ENCODE data around the gene MYO3B.
A peak's percentile ranks its signal among the peaks of the same experiment; 100 is the strongest.

Gene MYO3B

GRCh38 chr2:170362871-170363631 lies 185.1 kb downstream of the MYO3B start:
- H3K27ac ChIP-seq = no peak overlapping the region
- no peak for DNase-seq (ENCODE audit: low spot score)
- no peak for TF ChIP-seq CTCF (conservative IDR thresholded peaks at IDR 0.05; ENCODE audit: low read depth)
- POLR2A ChIA-PET (ENCODE audit: low non-redundant PET) = no interaction called here
- CTCF ChIA-PET = interaction anchor here (0.5 kb wide), 1 partner anchor 404 kb away, joined by 4 read pairs; no protein-coding TSS in a partner anchor

- no peak for TF ChIP-seq CTCF (conservative IDR thresholded peaks at IDR 0.05; ENCODE audit: low read depth)
- no peak for DNase-seq (ENCODE audit: low spot score)
- no peak overlapping the region for H3K27ac ChIP-seq
- CTCF ChIA-PET = interaction anchor here (0.6 to 0.7 kb wide), 2 partner anchors 415 to 451 kb away, joined by 3 to 7 read pairs; no protein-coding TSS in a partner anchor
- POLR2A ChIA-PET (ENCODE audit: low non-redundant PET) = no interaction called here
Measured at GRCh38 chr2:170365003-170365402, 187.1 kb downstream of the MYO3B start.

GRCh38 chr2:170365686-170366085 lies 187.7 kb downstream of the MYO3B start:
- CTCF ChIA-PET = interaction anchor here (0.6 to 1.0 kb wide), 2 partner anchors 41 to 509 kb away, joined by 3 to 4 read pairs; no protein-coding TSS in a partner anchor
- POLR2A ChIA-PET (ENCODE audit: low non-redundant PET) = no interaction called here
- no peak for TF ChIP-seq CTCF (conservative IDR thresholded peaks at IDR 0.05; ENCODE audit: low read depth)
- no peak for DNase-seq (ENCODE audit: low spot score)
- no peak overlapping the region for H3K27ac ChIP-seq

- no peak for TF ChIP-seq CTCF (conservative IDR thresholded peaks at IDR 0.05; ENCODE audit: low read depth)
- no peak overlapping the region for H3K27ac ChIP-seq
- POLR2A ChIA-PET (ENCODE audit: low non-redundant PET) = no interaction called here
- CTCF ChIA-PET = interaction anchor here (1.7 kb wide), 1 partner anchor 7 kb away, joined by 6 read pairs; no protein-coding TSS in a partner anchor
- no peak for DNase-seq (ENCODE audit: low spot score)
Measured at GRCh38 chr2:170368370-170368769, 190.4 kb downstream of the MYO3B start.

- ChIA-PET CTCF (interaction anchor here (0.6 to 3.0 kb wide), 8 partner anchors 8 to 593 kb away, joined by 3 to 18 read pairs (median 4); no protein-coding TSS in a partner anchor), POLR2A (ENCODE audit: low non-redundant PET) (no interaction called here)
Measured at GRCh38 chr2:170369228-170369627, 191.3 kb downstream of the MYO3B start.

GRCh38 chr2:170369894-170370293 lies 191.9 kb downstream of the MYO3B start:
- no peak overlapping the region for H3K27ac ChIP-seq
- TF ChIP-seq CTCF (conservative IDR thresholded peaks at IDR 0.05; ENCODE audit: low read depth) = peak; percentile 35
- ChIA-PET CTCF (interaction anchor here (0.6 to 3.0 kb wide), 11 partner anchors 9 to 593 kb away, joined by 3 to 18 read pairs (median 5); no protein-coding TSS in a partner anchor), POLR2A (ENCODE audit: low non-redundant PET) (no interaction called here)
- DNase-seq (ENCODE audit: low spot score) = peak; percentile 25

More at GRCh38 chr2:170369228-170369627, 191.3 kb downstream of the MYO3B start:
- no peak overlapping the region for H3K27ac ChIP-seq
- no peak for DNase-seq (ENCODE audit: low spot score)
- no peak for TF ChIP-seq CTCF (conservative IDR thresholded peaks at IDR 0.05; ENCODE audit: low read depth)

All from RWPE1 (cell line).